ENCODE measurements around the gene TMED4. TPM values are rescaled to one million over a fixed set of nuclear protein-coding genes. Genes with fewer than 3 reads are reported as not detected.

Gene TMED4
- polyA plus RNA-seq, 1 of the 3 experiments (the other 2 are of a cell fraction): 145 TPM

- H4K20me1 ChIP-seq (ENCODE audit: insufficient read depth): 0 out of 2 replicates have a peak, but pooled peaks cover 9% of the 10 kb centered on the region
- H3K9ac ChIP-seq: no peak overlapping the region
- H3K9me3 ChIP-seq: no peaks in the 10 kb centered on the region
- H3K4me3 ChIP-seq (ENCODE audit: low read depth in 2 of 2, low read length in 1 of 2): no peak overlapping the region
- H3K4me1 ChIP-seq (ENCODE audit: control insufficient read depth in 1 of 2, insufficient read depth in 2 of 2, low read depth in 1 of 2, low read length in 1 of 2): peaks cover 3 to 4% of the 10 kb centered on the region in 2 experiments; a peak in 2 of 4 replicates
- TF ChIP-seq TCF12 (IDR thresholded peaks at IDR 0.05): no peak
- no peak for TF ChIP-seq GATA2 (CRISPR knock-in tag; IDR thresholded peaks at IDR 0.05)
- TF ChIP-seq IRF3 (IDR thresholded peaks at IDR 0.05; ENCODE audit: low read depth, low read length): no peak
- TF ChIP-seq FOSL2 (IDR thresholded peaks at IDR 0.05; ENCODE audit: borderline replicate concordance, low read depth): no peak
- TF ChIP-seq RCOR1 (IDR thresholded peaks at IDR 0.05; ENCODE audit: low read length): no peak
- no peak for TF ChIP-seq GABPA (IDR thresholded peaks at IDR 0.05; ENCODE audit: low read depth)
- no peak for TF ChIP-seq SIN3A (IDR thresholded peaks at IDR 0.05; ENCODE audit: borderline replicate concordance, low read depth, low read length)
- peaks cover 7% of the 10 kb centered on the region for H3F3A ChIP-seq (replicated peaks; ENCODE audit: insufficient read depth)
- peaks cover 10 to 12% of the 10 kb centered on the region in 2 experiments for H3K36me3 ChIP-seq (replicated peaks in 1 of 2; ENCODE audit: control insufficient read depth in 1 of 2, insufficient read depth in 2 of 2, low read length in 1 of 2)
- peaks cover 72% of the 10 kb centered on the region for H3K79me2 ChIP-seq (ENCODE audit: insufficient read depth)
- no peaks in the 10 kb centered on the region for H3K9me2 ChIP-seq
- WGBS (ENCODE audit: low lambda C conversion rate): over 99% methylated on average over 5 of the region's 5 CpGs
- H3K27me3 ChIP-seq (ENCODE audit: insufficient read depth): no peaks in the 10 kb centered on the region
- no peak overlapping the region for H2AFZ ChIP-seq (ENCODE audit: low read depth)
- H3K27ac ChIP-seq (ENCODE audit: low read depth in 2 of 2, low read length in 1 of 2): no peak overlapping the region
- no peak for DNase-seq
- ChIA-PET POLR2A (no interaction called here), CTCF (no interaction called here)
- H3K4me2 ChIP-seq: no peak overlapping the region; the same call in 1 of the 2 replicates
Observed at GRCh38 chr7:44622342-44623151, 40.5 kb upstream of the TMED4 start.

GRCh38 chr7:44621750-44622103 is 39.7 kb upstream of the TMED4 start:
- POLR2A ChIA-PET: no interaction called here
- H3K27ac ChIP-seq (ENCODE audit: low read depth in 2 of 2, low read length in 1 of 2): no peak overlapping the region
- DNase-seq: no peak

More at GRCh38 chr7:44621750-44622103, 39.7 kb upstream of the TMED4 start:
- Histone ChIP-seq H3K4me1 (ENCODE audit: control insufficient read depth in 1 of 2, insufficient read depth in 2 of 2, low read depth in 1 of 2, low read length in 1 of 2) (peaks cover 3 to 9% of the 10 kb centered on the region in 2 experiments; a peak in 3 of 4 replicates), H3K4me2 (no peak overlapping the region), H2AFZ (ENCODE audit: low read depth) (no peak overlapping the region), H3K27me3 (ENCODE audit: insufficient read depth) (no peaks in the 10 kb centered on the region), H3K79me2 (ENCODE audit: insufficient read depth) (peaks cover 80% of the 10 kb centered on the region), H4K20me1 (ENCODE audit: insufficient read depth) (0 out of 2 replicates have a peak, but pooled peaks cover 9% of the 10 kb centered on the region), H3K9ac (no peak overlapping the region), H3F3A (replicated peaks; ENCODE audit: insufficient read depth) (peaks cover 13% of the 10 kb centered on the region), H3K4me3 (ENCODE audit: low read depth in 2 of 2, low read length in 1 of 2) (no peak overlapping the region), H3K9me2 (no peaks in the 10 kb centered on the region), H3K36me3 (replicated peaks in 1 of 2; ENCODE audit: control insufficient read depth in 1 of 2, insufficient read depth in 2 of 2, low read length in 1 of 2) (peaks cover 10 to 12% of the 10 kb centered on the region in 2 experiments), H3K9me3 (no peaks in the 10 kb centered on the region)
- TF ChIP-seq RXRA (IDR thresholded peaks at IDR 0.05; ENCODE audit: borderline replicate concordance, low read depth): no peak
- no peak for TF ChIP-seq TAF1 (IDR thresholded peaks at IDR 0.05; ENCODE audit: borderline replicate concordance, low read depth, low read length)
- TF ChIP-seq RFX5 (IDR thresholded peaks at IDR 0.05; ENCODE audit: low read length): no peak
- no peak for TF ChIP-seq YY1 (IDR thresholded peaks at IDR 0.05; ENCODE audit: low read depth)
- TF ChIP-seq FOXM1 (IDR thresholded peaks at IDR 0.05; ENCODE audit: low read depth): no peak
- TF ChIP-seq, protein P1, sequence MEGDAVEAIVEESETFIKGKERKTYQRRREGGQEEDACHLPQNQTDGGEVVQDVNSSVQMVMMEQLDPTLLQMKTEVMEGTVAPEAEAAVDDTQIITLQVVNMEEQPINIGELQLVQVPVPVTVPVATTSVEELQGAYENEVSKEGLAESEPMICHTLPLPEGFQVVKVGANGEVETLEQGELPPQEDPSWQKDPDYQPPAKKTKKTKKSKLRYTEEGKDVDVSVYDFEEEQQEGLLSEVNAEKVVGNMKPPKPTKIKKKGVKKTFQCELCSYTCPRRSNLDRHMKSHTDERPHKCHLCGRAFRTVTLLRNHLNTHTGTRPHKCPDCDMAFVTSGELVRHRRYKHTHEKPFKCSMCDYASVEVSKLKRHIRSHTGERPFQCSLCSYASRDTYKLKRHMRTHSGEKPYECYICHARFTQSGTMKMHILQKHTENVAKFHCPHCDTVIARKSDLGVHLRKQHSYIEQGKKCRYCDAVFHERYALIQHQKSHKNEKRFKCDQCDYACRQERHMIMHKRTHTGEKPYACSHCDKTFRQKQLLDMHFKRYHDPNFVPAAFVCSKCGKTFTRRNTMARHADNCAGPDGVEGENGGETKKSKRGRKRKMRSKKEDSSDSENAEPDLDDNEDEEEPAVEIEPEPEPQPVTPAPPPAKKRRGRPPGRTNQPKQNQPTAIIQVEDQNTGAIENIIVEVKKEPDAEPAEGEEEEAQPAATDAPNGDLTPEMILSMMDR (IDR thresholded peaks at IDR 0.05): no peak
- CTCF ChIA-PET: no interaction called here
- 96% methylated on average over 5 of the region's 5 CpGs for WGBS (ENCODE audit: low lambda C conversion rate)

All from SK-N-SH (cell line).